OCI-LY3 (cell line): ENCODE measurements around the gene GOLT1A.

Experiments used
- CTCF ChIP-seq: fragments of 200-600, 300-600 bp; sonication (generic); IDR thresholded peaks from 2 replicates; pipeline ENCODE4 v1.5.1; 2014; ENCODE audit warnings: antibody characterized with exemption, low read length, low read depth
- EZH2phosphoT487 ChIP-seq: fragments of 200-600 bp; shearing (Covaris generic); IDR thresholded peaks from 2 replicates; pipeline ENCODE4 v1.6.1; 2018; ENCODE audit warnings: antibody characterized with exemption, mixed run types, low read depth

GRCh38 chr1:204221271-204221670 is 7.5 kb upstream of the GOLT1A start:
- TF ChIP-seq CTCF: no peak
- no peak for TF ChIP-seq EZH2phosphoT487
